HG02840 (cell line): ENCODE data around the gene CNTNAP4.

Experiments
- ATAC-seq: cut with Tn5 transposase; IDR thresholded peaks from one replicate; pipeline ENCODE4 v1.9.1; 2021; ENCODE audit warnings: mild to moderate bottlenecking, moderate library complexity, moderate number of reproducible peaks; ENCODE audit not compliant: unreplicated experiment, low FRiP score

CNTNAP4 gene

GRCh38 chr16:76484020-76484419 is 206.8 kb downstream of the CNTNAP4 start:
- no peak for ATAC-seq

- no peak for ATAC-seq
These were observed 209.5 kb downstream of the CNTNAP4 start for GRCh38 chr16:76486740-76487139.

GRCh38 chr16:76487411-76488064 is 210.3 kb downstream of the CNTNAP4 start:
- ATAC-seq: no peak

- ATAC-seq: no peak
These were observed 210.8 kb downstream of the CNTNAP4 start for GRCh38 chr16:76488065-76488417.

- no peak for ATAC-seq
These were observed 212.9 kb downstream of the CNTNAP4 start for GRCh38 chr16:76490036-76490639.

GRCh38 chr16:76500006-76500405 is 222.8 kb downstream of the CNTNAP4 start:
- no peak for ATAC-seq

- ATAC-seq: no peak
These were observed 224.9 kb downstream of the CNTNAP4 start for GRCh38 chr16:76502063-76502462.

- no peak for ATAC-seq
These were observed 225.4 kb downstream of the CNTNAP4 start for GRCh38 chr16:76502555-76502954.

- no peak for ATAC-seq
These were observed 225.9 kb downstream of the CNTNAP4 start for GRCh38 chr16:76503091-76503490.

GRCh38 chr16:76511203-76511602 is 234.0 kb downstream of the CNTNAP4 start:
- ATAC-seq: no peak

GRCh38 chr16:76518781-76519180 is 241.6 kb downstream of the CNTNAP4 start:
- no peak for ATAC-seq

GRCh38 chr16:76524356-76524755 is 247.2 kb downstream of the CNTNAP4 start:
- ATAC-seq: no peak

- ATAC-seq: no peak
These were observed 247.6 kb downstream of the CNTNAP4 start for GRCh38 chr16:76524769-76525168.

- no peak for ATAC-seq
These were observed 250.0 kb downstream of the CNTNAP4 start for GRCh38 chr16:76527244-76527643.

GRCh38 chr16:76529120-76529519 is 251.9 kb downstream of the CNTNAP4 start:
- ATAC-seq: no peak

- no peak for ATAC-seq
These were observed 254.0 kb downstream of the CNTNAP4 start for GRCh38 chr16:76531236-76531635.

GRCh38 chr16:76532188-76532973 is 255.2 kb downstream of the CNTNAP4 start:
- no peak for ATAC-seq

- no peak for ATAC-seq
These were observed 262.4 kb downstream of the CNTNAP4 start for GRCh38 chr16:76539609-76540008.

GRCh38 chr16:76541070-76541469 is 263.9 kb downstream of the CNTNAP4 start:
- ATAC-seq: no peak

GRCh38 chr16:76565542-76565941 is 288.3 kb downstream of the CNTNAP4 start:
- no peak for ATAC-seq

GRCh38 chr16:76571755-76572154 is 294.6 kb downstream of the CNTNAP4 start:
- ATAC-seq: no peak

- ATAC-seq: no peak
These were observed 296.1 kb downstream of the CNTNAP4 start for GRCh38 chr16:76573281-76573680.
